IPS DF 4.7 (cell line): ENCODE data around the gene RABGAP1.

Experiments
- DNase-seq: peaks from one replicate; pipeline ENCODE4 v3.0.0-alpha.2; 2013; ENCODE audit warnings: low spot score; ENCODE audit errors: extremely low read depth

RABGAP1 gene

GRCh38 chr9:123046406-123047195, 105.8 kb downstream of the RABGAP1 start:
- no peak for DNase-seq

- DNase-seq, result no peak
These were observed 107.9 kb downstream of the RABGAP1 start for GRCh38 chr9:123048748-123049147.

DNA sequence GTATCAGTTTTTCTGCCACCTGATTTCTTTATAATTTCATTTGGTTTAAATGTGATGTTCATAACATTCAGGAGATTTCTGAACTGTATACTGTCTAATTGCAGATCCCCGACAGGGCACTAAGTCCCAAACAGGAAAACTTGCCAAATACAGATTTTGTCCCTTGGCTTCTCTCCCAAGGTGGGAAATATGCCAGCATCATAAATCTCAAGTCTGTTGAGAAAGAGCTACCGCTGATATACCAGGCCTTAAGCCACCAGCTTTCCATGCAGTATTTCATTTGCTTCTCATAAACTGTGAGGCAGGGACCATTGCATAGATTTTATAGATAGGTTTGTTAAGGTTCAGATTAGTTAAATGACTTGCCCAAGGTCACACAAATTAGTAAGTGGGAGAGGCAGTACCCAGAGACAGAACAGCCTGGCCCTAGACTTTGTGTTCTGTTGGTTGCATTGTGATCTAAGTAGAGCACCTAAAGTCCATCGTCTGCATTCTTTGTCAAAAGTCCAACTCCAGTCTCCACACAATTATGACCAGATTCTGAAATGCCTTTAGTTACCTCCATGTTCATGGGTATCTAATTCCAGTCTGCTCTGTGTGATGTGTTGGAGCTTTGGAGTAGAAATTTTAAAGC, 108.9 kb downstream of the RABGAP1 start:
- no peak for DNase-seq

GRCh38 chr9:123053046-123053445, 112.2 kb downstream of the RABGAP1 start:
- no peak for DNase-seq

GRCh38 chr9:123053711-123054110, 112.9 kb downstream of the RABGAP1 start:
- no peak for DNase-seq

- no peak for DNase-seq
These were observed 118.0 kb downstream of the RABGAP1 start for GRCh38 chr9:123058834-123059233.

- DNase-seq, result no peak
These were observed 118.8 kb downstream of the RABGAP1 start for GRCh38 chr9:123059472-123060220.

DNA sequence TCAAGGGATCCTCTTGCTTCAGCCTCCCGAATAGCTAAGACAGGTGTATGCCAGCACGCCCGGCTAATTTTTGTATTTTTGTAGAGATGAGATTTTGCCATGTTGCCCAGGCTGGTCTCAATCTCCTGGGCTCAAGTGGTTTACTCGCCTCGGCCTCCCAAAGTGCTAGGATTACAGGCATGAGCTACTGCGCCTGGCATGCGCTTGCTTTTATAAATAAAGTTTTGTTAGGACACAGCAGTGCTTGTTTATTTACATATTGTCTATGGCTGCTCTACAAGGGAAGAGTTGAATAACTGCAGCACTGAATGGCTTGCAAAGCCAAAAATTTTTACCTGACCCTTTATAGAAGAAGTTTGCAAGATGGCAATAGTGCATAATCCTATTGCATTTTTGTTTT, 120.4 kb downstream of the RABGAP1 start:
- no peak for DNase-seq

- no peak for DNase-seq
These were observed 121.7 kb downstream of the RABGAP1 start for GRCh38 chr9:123062351-123063176.

GRCh38 chr9:123063177-123063598, 122.4 kb downstream of the RABGAP1 start:
- DNase-seq, result no peak

- no peak for DNase-seq
These were observed 123.1 kb downstream of the RABGAP1 start for GRCh38 chr9:123063896-123064295.

DNA sequence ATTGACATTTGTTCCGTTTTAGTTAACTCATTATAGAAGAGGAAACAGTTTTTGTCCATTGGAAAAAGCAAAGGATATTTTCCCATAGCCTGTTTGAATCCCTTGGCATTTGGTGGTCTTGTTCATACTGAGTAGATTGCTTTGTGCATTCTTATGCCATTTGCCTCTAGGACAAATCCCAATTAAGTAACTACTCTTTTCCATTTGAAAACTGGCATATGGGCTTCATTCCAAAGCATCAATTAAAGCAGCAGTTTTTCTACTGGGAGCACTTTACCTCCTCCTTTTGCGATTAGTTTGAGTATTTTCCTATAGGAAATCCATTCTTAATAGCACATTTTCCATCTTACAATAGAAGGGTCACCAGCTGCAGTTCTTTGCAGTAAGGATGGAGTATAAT, 123.9 kb downstream of the RABGAP1 start:
- no peak for DNase-seq

DNA sequence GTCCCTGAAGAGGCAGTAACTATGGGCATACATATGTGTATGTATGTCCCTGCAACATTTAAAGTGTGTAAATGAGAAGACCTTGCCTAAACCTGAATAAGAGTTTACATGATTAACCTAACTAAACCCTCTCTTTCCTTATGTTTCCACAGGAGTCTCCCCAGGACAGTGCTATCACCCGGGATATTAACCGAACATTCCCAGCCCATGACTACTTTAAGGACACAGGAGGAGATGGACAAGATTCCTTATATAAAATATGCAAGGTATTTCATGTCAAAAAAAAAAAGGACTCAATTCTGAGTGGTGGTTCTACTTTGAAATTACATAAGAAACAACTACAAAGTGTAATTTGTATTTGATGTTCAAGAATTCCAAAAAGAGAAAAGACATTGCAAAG, 124.4 kb downstream of the RABGAP1 start:
- no peak for DNase-seq

DNA sequence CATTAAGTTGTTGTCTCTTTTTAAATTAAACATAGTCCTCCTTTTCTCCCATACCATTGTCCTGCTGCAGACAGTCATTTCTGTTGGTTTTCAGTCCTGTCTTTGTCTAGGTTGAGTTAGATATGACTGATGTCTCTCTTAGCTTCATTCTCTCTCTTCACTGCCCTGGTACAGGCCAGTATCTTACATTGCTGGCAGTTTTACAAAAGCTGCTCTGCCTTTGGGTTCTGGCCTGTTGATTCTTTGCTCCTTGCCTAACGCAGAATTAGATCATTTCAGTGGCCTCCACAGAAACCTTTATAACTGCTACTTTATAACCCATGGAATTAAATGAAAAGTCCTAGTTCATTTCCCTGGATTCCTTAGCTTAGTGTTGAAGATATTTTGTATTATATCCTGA, 126.3 kb downstream of the RABGAP1 start:
- no peak for DNase-seq

- DNase-seq, result no peak
These were observed 128.2 kb downstream of the RABGAP1 start for GRCh38 chr9:123069010-123069481.

DNA sequence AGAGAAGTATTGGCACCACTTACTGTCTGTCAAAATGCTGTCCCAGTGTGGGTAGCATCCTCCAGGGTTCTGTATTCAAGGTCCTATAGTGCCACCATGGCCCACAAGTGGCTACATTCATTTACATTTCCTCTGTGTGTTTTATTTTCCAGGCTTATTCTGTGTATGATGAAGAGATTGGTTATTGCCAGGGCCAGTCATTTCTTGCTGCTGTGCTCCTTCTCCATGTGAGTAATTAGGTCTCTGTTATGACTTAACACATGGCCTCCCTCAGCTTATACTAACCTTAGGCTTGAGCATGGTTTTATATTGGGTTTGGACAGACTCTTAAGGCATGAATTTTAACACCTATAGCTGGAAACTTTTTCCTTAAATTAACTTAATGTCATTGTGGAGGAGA, 129.4 kb downstream of the RABGAP1 start:
- DNase-seq, result no peak

GRCh38 chr9:123072407-123072995, 131.7 kb downstream of the RABGAP1 start:
- peak; percentile 44 for DNase-seq

DNA sequence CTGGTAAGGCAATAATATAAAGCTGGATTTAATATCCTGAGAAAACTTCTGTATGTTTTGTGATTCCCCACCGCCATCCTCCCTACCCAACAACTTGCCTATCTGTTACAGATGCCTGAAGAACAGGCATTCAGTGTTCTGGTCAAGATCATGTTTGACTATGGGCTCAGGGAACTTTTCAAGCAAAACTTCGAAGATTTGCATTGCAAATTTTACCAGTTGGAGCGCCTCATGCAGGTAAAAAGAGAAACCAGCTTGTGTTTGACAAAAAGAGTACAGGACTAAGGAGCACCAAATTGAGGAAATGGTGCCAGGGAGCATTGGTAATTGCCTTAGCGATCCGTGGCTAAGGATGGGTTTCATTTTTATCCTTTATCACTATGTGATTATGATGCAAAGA, 132.6 kb downstream of the RABGAP1 start:
- no peak for DNase-seq

- DNase-seq, result no peak
These were observed 133.2 kb downstream of the RABGAP1 start for GRCh38 chr9:123073991-123074422.

DNA sequence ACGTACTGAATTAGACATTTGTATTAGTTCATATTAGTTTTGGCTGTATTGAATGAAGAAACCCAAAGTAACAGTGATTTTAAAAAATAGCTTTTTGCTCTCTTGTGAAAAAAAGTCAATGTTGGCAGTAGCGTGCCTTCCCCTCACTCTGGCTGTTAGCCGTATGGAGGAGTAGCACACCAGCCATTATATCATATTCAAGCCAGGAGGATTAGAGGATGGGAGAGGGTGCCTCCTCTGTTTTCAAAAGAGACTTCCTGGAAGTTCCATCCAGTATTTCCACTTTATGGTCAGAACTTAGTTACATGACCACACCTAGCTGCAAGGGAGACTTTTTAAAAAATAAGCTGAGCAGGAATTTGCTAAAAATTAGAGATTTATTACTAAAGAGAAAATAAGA, 133.8 kb downstream of the RABGAP1 start:
- DNase-seq, result no peak

- DNase-seq, result no peak
These were observed 139.6 kb downstream of the RABGAP1 start for GRCh38 chr9:123080444-123080843.
